HCT116 (cell line): ENCODE measurements around the gene HGFAC.

Experiments
- EZH2 ChIP-seq: fragments of 200-600 bp; sonication (generic); IDR thresholded peaks from 2 replicates; pipeline ENCODE4 v1.6.1; 2017; ENCODE audit warnings: antibody characterized with exemption, mixed run types
- SIN3A ChIP-seq: IDR thresholded peaks from 2 replicates; pipeline ENCODE4 v1.6.1; 2012; ENCODE audit warnings: low read depth
- TF ChIP-seq, protein P1 (sequence below): IDR thresholded peaks from 2 replicates; pipeline ENCODE4 v1.6.1; 2011; ENCODE audit warnings: mild to moderate bottlenecking, low read length, moderate library complexity; ENCODE audit not compliant: insufficient replicate concordance; ENCODE audit errors: extremely low read depth
- TF ChIP-seq, protein P2 (sequence below), 3 experiments: fragments of 200-600 bp in 1 of 3; sonication (generic) in 1 of 3; IDR thresholded peaks in 2 of 3; conservative IDR thresholded peaks in 1 of 3; 2 replicates each; pipeline ENCODE4 v1.5.1; 2012 to 2017; ENCODE audit warnings: low read depth in 2 of 3, low read length in 2 of 3, antibody characterized with exemption in 1 of 3, borderline replicate concordance in 1 of 3, control low read depth in 1 of 3, mild to moderate bottlenecking in 1 of 3, mixed read lengths in 1 of 3, mixed run types in 1 of 3, moderate library complexity in 1 of 3; ENCODE audit not compliant: insufficient read depth in 1 of 3

DNA sequence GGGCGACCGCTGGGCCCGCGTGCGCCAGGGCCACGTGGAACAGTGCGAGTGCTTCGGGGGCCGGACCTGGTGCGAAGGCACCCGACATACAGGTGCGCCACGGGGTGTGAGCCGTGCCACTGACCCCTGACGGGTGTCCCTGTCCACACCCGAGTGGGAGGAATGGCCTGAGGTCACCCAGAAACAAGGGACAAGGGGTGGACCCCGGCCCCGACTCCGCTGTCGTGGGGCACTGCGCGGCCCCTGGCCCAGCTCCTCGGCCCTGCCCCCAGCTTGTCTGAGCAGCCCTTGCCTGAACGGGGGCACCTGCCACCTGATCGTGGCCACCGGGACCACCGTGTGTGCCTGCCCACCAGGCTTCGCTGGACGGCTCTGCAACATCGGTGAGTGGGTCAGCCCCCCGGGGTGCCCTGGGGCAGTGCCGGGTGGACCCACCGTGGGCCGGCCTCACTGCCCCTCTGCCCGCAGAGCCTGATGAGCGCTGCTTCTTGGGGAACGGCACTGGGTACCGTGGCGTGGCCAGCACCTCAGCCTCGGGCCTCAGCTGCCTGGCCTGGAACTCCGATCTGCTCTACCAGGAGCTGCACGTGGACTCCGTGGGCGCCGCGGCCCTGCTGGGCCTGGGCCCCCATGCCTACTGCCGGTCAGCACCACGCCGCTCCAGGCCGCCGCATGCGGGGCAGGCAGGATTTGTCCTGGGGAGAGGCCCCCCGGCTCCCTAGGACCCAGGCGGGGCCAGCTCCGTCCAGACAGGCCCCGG is 2.8 kb downstream of the HGFAC start:
- TF ChIP-seq, protein P1, sequence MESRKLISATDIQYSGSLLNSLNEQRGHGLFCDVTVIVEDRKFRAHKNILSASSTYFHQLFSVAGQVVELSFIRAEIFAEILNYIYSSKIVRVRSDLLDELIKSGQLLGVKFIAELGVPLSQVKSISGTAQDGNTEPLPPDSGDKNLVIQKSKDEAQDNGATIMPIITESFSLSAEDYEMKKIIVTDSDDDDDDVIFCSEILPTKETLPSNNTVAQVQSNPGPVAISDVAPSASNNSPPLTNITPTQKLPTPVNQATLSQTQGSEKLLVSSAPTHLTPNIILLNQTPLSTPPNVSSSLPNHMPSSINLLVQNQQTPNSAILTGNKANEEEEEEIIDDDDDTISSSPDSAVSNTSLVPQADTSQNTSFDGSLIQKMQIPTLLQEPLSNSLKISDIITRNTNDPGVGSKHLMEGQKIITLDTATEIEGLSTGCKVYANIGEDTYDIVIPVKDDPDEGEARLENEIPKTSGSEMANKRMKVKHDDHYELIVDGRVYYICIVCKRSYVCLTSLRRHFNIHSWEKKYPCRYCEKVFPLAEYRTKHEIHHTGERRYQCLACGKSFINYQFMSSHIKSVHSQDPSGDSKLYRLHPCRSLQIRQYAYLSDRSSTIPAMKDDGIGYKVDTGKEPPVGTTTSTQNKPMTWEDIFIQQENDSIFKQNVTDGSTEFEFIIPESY = no peak
- TF ChIP-seq EZH2 (no peak), SIN3A (no peak)
- TF ChIP-seq, protein P2, sequence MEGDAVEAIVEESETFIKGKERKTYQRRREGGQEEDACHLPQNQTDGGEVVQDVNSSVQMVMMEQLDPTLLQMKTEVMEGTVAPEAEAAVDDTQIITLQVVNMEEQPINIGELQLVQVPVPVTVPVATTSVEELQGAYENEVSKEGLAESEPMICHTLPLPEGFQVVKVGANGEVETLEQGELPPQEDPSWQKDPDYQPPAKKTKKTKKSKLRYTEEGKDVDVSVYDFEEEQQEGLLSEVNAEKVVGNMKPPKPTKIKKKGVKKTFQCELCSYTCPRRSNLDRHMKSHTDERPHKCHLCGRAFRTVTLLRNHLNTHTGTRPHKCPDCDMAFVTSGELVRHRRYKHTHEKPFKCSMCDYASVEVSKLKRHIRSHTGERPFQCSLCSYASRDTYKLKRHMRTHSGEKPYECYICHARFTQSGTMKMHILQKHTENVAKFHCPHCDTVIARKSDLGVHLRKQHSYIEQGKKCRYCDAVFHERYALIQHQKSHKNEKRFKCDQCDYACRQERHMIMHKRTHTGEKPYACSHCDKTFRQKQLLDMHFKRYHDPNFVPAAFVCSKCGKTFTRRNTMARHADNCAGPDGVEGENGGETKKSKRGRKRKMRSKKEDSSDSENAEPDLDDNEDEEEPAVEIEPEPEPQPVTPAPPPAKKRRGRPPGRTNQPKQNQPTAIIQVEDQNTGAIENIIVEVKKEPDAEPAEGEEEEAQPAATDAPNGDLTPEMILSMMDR (IDR thresholded peaks at IDR 0.05 in 2 of 3, conservative IDR thresholded peaks at IDR 0.05 in 1 of 3; ENCODE audit: borderline replicate concordance in 1 of 3, insufficient read depth in 1 of 3, low read depth in 2 of 3, low read length in 2 of 3) = no peak
